Epithelial cell of proximal tubule (primary cell): ENCODE results near the gene FNDC3B. TPM values are rescaled to one million over a fixed set of nuclear protein-coding genes. Genes with fewer than 3 reads are reported as not detected.

Source experiments
- DNase-seq: peaks from one replicate; pipeline ENCODE4 v3.0.0-alpha.2; 2011; ENCODE audit warnings: low read depth
- H3K4me3 ChIP-seq: 2 replicates; pipeline ENCODE4 v1.5.1; 2011; ENCODE audit warnings: low read depth, mild to moderate bottlenecking, low read length
- total RNA-seq: library from RNA; depleted of rRNA; stranded (reverse); fragments of >200 nt; gene quantifications from 2 replicates; pipeline ENCODE4 v1.2.3, GENCODE V29; 2015
- TF ChIP-seq, protein P1 (sequence below): conservative IDR thresholded peaks from 2 replicates; pipeline ENCODE4 v1.5.1; 2012; ENCODE audit warnings: low read depth, mild to moderate bottlenecking, low read length

The FNDC3B gene
- total RNA-seq, 1 donor from 2014 or later, result 37.3 TPM

DNA sequence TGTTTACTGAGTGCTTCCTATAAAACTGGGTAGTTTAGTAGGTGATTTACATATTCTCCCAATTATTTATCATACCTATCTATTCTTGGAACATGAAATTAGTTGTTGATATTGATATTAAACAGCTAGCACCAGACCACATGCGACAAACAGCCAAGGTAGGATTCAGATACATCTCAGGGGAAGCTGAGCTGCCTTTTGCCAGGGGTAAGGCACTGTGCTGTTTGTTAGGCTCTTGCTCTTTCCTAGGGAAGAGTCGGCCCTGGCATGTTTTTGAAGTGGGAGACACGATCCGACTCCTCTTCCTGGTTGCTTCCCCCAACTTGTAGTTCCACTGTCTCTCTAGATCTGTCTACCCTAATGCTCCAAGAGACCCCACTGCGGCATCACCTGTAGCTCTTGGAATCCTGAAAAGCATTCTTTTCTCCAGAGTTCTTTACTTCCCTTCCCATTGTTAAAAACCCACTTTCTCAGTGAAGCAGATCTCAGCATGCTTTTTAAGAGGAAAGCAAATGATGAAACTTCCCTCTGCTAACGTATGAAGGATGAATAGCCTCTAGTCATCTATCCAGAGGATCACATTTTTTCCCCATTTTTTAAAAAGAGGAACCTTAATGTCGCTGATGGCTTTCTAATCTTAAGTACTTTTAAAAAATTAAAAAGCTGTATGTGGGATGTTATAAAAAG is 270.5 kb downstream of the FNDC3B start:
- no peak overlapping the region for H3K4me3 ChIP-seq
- TF ChIP-seq, protein P1, sequence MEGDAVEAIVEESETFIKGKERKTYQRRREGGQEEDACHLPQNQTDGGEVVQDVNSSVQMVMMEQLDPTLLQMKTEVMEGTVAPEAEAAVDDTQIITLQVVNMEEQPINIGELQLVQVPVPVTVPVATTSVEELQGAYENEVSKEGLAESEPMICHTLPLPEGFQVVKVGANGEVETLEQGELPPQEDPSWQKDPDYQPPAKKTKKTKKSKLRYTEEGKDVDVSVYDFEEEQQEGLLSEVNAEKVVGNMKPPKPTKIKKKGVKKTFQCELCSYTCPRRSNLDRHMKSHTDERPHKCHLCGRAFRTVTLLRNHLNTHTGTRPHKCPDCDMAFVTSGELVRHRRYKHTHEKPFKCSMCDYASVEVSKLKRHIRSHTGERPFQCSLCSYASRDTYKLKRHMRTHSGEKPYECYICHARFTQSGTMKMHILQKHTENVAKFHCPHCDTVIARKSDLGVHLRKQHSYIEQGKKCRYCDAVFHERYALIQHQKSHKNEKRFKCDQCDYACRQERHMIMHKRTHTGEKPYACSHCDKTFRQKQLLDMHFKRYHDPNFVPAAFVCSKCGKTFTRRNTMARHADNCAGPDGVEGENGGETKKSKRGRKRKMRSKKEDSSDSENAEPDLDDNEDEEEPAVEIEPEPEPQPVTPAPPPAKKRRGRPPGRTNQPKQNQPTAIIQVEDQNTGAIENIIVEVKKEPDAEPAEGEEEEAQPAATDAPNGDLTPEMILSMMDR, result no peak
- DNase-seq, result no peak

DNA sequence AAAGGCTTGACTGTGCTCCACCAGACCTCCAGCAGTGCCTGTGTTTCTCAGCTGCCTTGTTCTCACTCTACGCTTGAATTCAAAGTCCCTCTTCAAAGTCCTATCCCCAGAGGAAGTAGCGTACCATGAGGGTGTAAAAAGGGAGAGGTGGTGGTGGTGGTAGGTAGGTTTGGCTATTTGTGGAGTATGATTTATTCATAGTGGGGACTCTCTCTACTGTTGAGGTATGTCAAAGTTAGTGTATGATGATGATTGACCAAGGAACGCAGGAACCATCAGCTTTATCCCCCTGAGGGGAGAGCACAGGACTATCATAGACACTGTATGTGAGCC is 271.0 kb downstream of the FNDC3B start:
- no peak overlapping the region for H3K4me3 ChIP-seq
- TF ChIP-seq, protein P1, result no peak
- DNase-seq, result no peak

DNA sequence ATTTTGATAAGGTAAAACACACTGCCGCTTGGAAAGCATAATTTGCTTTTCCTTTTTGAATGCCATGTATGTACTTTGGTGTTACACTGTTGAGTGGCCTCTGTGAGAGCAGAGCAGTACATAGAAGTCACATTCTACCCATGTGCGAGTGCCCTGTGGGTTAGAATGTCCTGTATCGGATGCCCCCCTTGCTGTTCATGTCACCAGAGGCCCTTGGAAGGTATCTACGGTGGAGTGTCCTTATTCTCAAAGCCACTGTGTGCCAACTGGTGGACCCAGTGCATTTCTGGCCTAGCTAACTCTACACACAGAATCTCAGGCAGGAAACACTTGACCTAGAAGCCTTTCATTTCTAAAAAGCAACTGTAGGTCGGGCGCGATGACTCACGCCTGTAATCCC is 271.8 kb downstream of the FNDC3B start:
- H3K4me3 ChIP-seq, result no peak overlapping the region
- DNase-seq, result no peak
- TF ChIP-seq, protein P1, result no peak

DNA sequence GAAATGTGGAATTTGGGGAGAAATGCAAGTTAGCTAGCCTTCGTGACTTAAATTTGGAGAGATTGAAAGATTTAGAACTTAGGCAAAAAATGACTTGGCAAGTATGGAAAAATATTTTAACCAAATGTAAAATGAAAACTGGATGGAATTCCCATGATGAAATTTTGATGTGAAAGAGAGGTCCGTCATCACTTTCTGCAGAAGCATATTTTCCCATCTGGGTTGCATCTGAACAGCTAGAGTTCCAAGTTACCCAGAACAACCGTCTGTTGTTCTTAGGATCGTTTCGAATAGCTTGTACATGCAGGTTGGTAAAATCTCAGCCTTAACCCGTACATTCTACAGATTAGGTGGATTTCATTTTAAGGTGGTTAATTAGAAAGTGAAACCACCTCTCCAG is 272.6 kb downstream of the FNDC3B start:
- TF ChIP-seq, protein P1, result no peak
- no peak for DNase-seq
- H3K4me3 ChIP-seq, result no peak overlapping the region

DNA sequence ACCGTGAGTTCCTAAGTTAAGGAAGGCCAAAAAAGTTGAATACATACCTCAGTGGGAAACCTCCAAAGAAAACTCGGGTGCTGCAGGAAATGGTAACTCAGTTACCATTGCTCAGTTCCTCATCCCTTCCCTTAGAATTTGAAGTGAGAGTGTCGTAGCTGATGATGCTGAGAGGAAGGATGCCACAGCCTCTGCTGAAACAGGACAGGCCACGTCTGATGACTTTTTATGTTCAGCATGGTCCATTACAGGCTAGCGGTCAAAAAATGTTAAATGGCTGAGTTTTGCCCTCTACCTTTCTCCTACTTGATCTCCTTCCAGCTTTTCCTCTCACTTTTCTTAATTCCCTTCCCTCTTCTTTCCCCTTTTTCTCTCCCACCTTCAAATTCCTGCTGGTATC is 273.3 kb downstream of the FNDC3B start:
- no peak overlapping the region for H3K4me3 ChIP-seq
- TF ChIP-seq, protein P1, result no peak
- DNase-seq, result no peak

DNA sequence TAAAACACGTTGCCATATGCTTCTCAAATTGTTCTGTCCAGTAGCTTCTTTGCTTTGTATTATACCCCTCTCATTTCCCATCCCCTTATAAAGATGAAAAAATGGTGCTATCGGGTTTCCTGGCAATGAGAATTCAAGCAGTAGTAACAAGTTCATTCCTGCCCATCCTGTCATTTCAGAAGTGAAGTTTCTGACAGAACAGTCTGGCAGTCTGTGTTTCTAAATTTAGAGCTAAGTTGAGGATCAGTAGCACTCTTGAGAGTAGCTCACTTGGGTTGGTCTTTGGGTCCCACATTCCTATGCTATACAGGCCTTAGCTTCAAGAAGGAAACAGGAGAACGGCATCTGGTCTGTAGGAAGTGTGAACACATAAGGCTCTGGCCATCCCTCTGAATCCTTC is 274.3 kb downstream of the FNDC3B start:
- no peak for DNase-seq
- H3K4me3 ChIP-seq, result no peak overlapping the region
- TF ChIP-seq, protein P1, result no peak

DNA sequence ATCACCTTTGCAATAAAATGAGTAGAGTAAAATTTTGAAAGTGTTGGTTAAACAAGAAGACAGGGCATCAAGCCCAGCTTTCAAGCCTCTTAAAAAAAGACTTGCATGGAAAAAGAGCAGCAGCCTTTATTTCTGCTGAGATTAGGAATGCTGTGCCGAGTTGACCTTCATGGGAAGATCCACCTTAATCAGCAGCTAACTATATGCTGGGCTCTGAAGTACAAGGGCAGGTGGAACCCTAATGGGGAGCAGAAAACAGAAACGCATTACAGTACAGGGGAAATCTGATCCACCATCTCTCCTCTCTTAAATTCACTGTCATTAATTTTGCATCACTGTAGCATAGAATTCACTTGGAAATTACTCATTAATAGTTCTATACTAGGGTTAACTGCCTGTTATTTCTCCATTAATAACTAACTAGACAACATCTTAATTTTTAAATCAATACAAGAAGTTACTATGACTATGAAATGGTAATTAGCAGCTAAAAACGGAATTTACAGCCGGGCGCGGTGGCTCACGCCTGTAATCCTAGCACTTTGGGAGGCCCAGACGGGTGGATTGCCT is 275.3 kb downstream of the FNDC3B start:
- TF ChIP-seq, protein P1, result no peak
- no peak for DNase-seq
- no peak overlapping the region for H3K4me3 ChIP-seq
